PC-3 (cell line): ENCODE results near the gene RHOBTB1. TPM values are rescaled to one million over a fixed set of nuclear protein-coding genes. Genes with fewer than 3 reads are reported as not detected.
A peak's percentile ranks its signal among the peaks of the same experiment; 100 is the strongest.
"Not testable (repeated sequence)": the region's sequence is repeated elsewhere in the genome, so short reads cannot be mapped to it uniquely, and the experiment has no call there.

ENCODE experiments used
- ATAC-seq: fragments of 200-7000 bp; cut with Tn5 transposase; 2 replicates; pipeline ENCODE4 v1.9.1; 2020; ENCODE audit warnings: mild to moderate bottlenecking, moderate library complexity
- BruUV-seq: library from RNA; stranded (reverse); fragments of 400-500 nt; replicated peaks from 2 replicates; lab custom pipeline; 2021; lab: Mats Ljungman, UMichigan
- CTCF ChIA-PET: fragments of 300-600 bp; sonication (Branson Sonifier 250); formaldehyde crosslinking; loops from one replicate; lab custom pipeline; 2022; ENCODE audit warnings: antibody characterized with exemption; lab: Charles Lee
- POLR2A ChIA-PET: fragments of 300-600 bp; sonication (Branson Sonifier 250); formaldehyde crosslinking; loops from one replicate; lab custom pipeline; 2022; ENCODE audit warnings: antibody characterized with exemption; ENCODE audit not compliant: unreplicated experiment; lab: Charles Lee
- DNase-seq: peaks from one replicate; pipeline ENCODE4 v3.0.0-alpha.2; 2015
- H2AFZ ChIP-seq: fragments of 300-600 bp; sonication (generic); 2 replicates; pipeline ENCODE4 v1.6.0; 2016; ENCODE audit warnings: antibody characterized with exemption, low read length
- H3F3A ChIP-seq: fragments of 300-600 bp; sonication (generic); one replicate; pipeline ENCODE4 v1.6.0; 2017; ENCODE audit warnings: antibody characterized with exemption, low read length, control low read depth, mild to moderate bottlenecking; ENCODE audit not compliant: unreplicated experiment
- H3K27ac ChIP-seq: fragments of 300-600 bp; sonication (generic); 2 replicates; pipeline ENCODE4 v1.5.1; 2016; ENCODE audit warnings: mild to moderate bottlenecking, low read length
- H3K27me3 ChIP-seq: fragments of 300-600 bp; sonication (generic); 2 replicates; pipeline ENCODE4 v1.6.1; 2016; ENCODE audit warnings: low read length, mixed read lengths
- H3K36me3 ChIP-seq: fragments of 300-600 bp; sonication (generic); 2 replicates; pipeline ENCODE4 v1.6.1; 2016; ENCODE audit warnings: low read depth, mixed run types, low read length, mixed read lengths
- H3K4me1 ChIP-seq: fragments of 300-600 bp; sonication (generic); 2 replicates; pipeline ENCODE4 v1.5.1; 2016; ENCODE audit warnings: low read length; ENCODE audit not compliant: insufficient read depth
- H3K4me2 ChIP-seq: fragments of 300-600 bp; sonication (generic); 2 replicates; pipeline ENCODE4 v1.6.0; 2016; ENCODE audit warnings: low read length
- H3K4me3 ChIP-seq: fragments of 300-600 bp; sonication (generic); 2 replicates; pipeline ENCODE4 v1.5.1; 2016; ENCODE audit warnings: mild to moderate bottlenecking, low read length, mixed read lengths
- H3K79me2 ChIP-seq: fragments of 300-600 bp; sonication (generic); 2 replicates; pipeline ENCODE4 v1.6.1; 2017; ENCODE audit warnings: low read length, mixed read lengths
- H3K9ac ChIP-seq: fragments of 300-600 bp; sonication (generic); 2 replicates; pipeline ENCODE4 v1.6.0; 2016; ENCODE audit warnings: mild to moderate bottlenecking, low read length
- H3K9me2 ChIP-seq: fragments of 300-600 bp; sonication (generic); replicated peaks from 2 replicates; pipeline ENCODE4 v1.6.1; 2016; ENCODE audit warnings: mixed run types, low read length, mixed read lengths
- H3K9me3 ChIP-seq: fragments of 300-600 bp; sonication (generic); 2 replicates; pipeline ENCODE4 v1.6.1; 2016; ENCODE audit warnings: low read length, mixed read lengths
- H4K20me1 ChIP-seq: fragments of 300-600 bp; sonication (generic); 2 replicates; pipeline ENCODE4 v1.6.1; 2016; ENCODE audit warnings: low read length, mixed read lengths
- EZH2 ChIP-seq: fragments of 300-600 bp; sonication (generic); IDR thresholded peaks from one replicate; pipeline ENCODE4 v1.6.1; 2017; ENCODE audit warnings: antibody characterized with exemption, mild to moderate bottlenecking, low read length; ENCODE audit not compliant: unreplicated experiment
- EZH2phosphoT487 ChIP-seq: fragments of 300-600 bp; sonication (generic); IDR thresholded peaks from 2 replicates; pipeline ENCODE4 v1.6.1; 2018; ENCODE audit warnings: mild to moderate bottlenecking, antibody characterized with exemption, low read length, borderline replicate concordance
- intact Hi-C: fragments of 100-400 bp; cut with micrococcal nuclease; formaldehyde crosslinking; loops from 2 replicates; pipeline ENCODE4 v1.9.0; 2023
- total RNA-seq: library from RNA; depleted of rRNA; stranded (reverse); fragments of >200 nt; gene quantifications from 2 replicates; pipeline ENCODE4 v1.2.3, GENCODE V29; 2014
- TF ChIP-seq, protein P1 (sequence below): fragments of 300-600 bp; sonication (generic); conservative IDR thresholded peaks from 2 replicates; pipeline ENCODE4 v1.5.1; 2017; ENCODE audit warnings: antibody characterized with exemption, low read depth, mild to moderate bottlenecking, low read length

The RHOBTB1 gene
- total RNA-seq, 1 experiment from 2014 or later, result 6.7 TPM

- DNase-seq (peak; percentile 79), ATAC-seq (peak; percentile 97)
- H3K9me2 ChIP-seq, result no peaks in the 10 kb centered on the region
- H3K27ac ChIP-seq, result no peak overlapping the region
- peak overlapping the region; percentile 10 for H2AFZ ChIP-seq
- ChIA-PET CTCF (interaction anchor here (0.6 to 1.4 kb wide), 4 partner anchors 77 to 344 kb away, joined by 3 to 13 read pairs (median 5); no protein-coding TSS in a partner anchor), POLR2A (no interaction called here)
- no peaks in the 10 kb centered on the region for H3K27me3 ChIP-seq
- no TSS peak for BruUV-seq
- intact Hi-C loops, result loop anchor here (1.0 kb wide), 1 partner anchor 118 kb away; no protein-coding TSS in a partner anchor
- TF ChIP-seq, protein P1, sequence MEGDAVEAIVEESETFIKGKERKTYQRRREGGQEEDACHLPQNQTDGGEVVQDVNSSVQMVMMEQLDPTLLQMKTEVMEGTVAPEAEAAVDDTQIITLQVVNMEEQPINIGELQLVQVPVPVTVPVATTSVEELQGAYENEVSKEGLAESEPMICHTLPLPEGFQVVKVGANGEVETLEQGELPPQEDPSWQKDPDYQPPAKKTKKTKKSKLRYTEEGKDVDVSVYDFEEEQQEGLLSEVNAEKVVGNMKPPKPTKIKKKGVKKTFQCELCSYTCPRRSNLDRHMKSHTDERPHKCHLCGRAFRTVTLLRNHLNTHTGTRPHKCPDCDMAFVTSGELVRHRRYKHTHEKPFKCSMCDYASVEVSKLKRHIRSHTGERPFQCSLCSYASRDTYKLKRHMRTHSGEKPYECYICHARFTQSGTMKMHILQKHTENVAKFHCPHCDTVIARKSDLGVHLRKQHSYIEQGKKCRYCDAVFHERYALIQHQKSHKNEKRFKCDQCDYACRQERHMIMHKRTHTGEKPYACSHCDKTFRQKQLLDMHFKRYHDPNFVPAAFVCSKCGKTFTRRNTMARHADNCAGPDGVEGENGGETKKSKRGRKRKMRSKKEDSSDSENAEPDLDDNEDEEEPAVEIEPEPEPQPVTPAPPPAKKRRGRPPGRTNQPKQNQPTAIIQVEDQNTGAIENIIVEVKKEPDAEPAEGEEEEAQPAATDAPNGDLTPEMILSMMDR, result peak; percentile 75
- TF ChIP-seq EZH2phosphoT487, result no peak
- H3K9ac ChIP-seq, result no peak overlapping the region
- no peaks in the 10 kb centered on the region for H3K9me3 ChIP-seq
- H4K20me1 ChIP-seq, result no peaks in the 10 kb centered on the region
- H3F3A ChIP-seq, result no peaks in the 10 kb centered on the region
- H3K4me3 ChIP-seq, result no peak overlapping the region
- H3K4me2 ChIP-seq, result 0 out of 2 replicates have a peak overlapping the region, but pooled peaks have one; percentile 3
- H3K79me2 ChIP-seq, result no peaks in the 10 kb centered on the region
- H3K36me3 ChIP-seq, result no peaks in the 10 kb centered on the region
- H3K4me1 ChIP-seq, result peaks cover 9% of the 10 kb centered on the region
These were observed 97.8 kb downstream of the RHOBTB1 start for GRCh38 chr10:60846173-60846572.

GRCh38 chr10:60845038-60845437 is 98.9 kb downstream of the RHOBTB1 start:
- CTCF ChIA-PET, result interaction anchor here (0.6 kb wide), 1 partner anchor 604 kb away, joined by 3 read pairs; no protein-coding TSS in a partner anchor

DNA sequence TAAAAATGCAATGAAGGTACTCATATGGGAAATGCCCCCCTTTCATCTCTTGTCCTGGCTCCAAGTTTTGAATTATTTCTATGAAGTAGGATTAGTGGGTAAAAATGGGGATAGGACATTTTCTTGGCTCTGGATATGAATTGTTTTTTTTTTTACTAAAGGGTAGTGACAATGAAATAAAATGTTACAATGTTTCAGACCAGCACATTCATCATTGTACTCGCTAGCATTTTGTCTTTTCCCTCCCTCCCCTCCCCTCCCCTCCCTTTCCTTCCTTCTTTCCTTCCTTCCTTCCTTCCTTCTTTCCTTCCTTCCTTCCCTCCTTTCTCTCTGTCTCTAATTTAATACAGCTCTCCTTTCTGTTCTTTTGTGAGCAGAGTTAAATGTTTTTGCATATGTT is 101.3 kb downstream of the RHOBTB1 start:
- CTCF ChIA-PET, result no interaction called here
- H3K36me3 ChIP-seq, result no peaks in the 10 kb centered on the region
- H3K4me2 ChIP-seq, result no peak overlapping the region
- no peaks in the 10 kb centered on the region for H4K20me1 ChIP-seq
- H3K4me1 ChIP-seq, result peaks cover 9% of the 10 kb centered on the region
- H3K9me3 ChIP-seq, result no peaks in the 10 kb centered on the region
- POLR2A ChIA-PET, result no interaction called here
- DNase-seq (no peak), ATAC-seq (no peak)
- TF ChIP-seq EZH2phosphoT487, result no peak
- TF ChIP-seq EZH2, result no peak
- TF ChIP-seq, protein P1, result no peak
- no TSS peak for BruUV-seq
- H3K4me3 ChIP-seq, result no peak overlapping the region
- H3K27ac ChIP-seq, result no peak overlapping the region
- H2AFZ ChIP-seq, result no peak overlapping the region
- no peaks in the 10 kb centered on the region for H3K79me2 ChIP-seq
- H3K9ac ChIP-seq, result no peak overlapping the region
- no peaks in the 10 kb centered on the region for H3F3A ChIP-seq
- no peaks in the 10 kb centered on the region for H3K9me2 ChIP-seq
- intact Hi-C loops, result no loop called here
- no peaks in the 10 kb centered on the region for H3K27me3 ChIP-seq

More at GRCh38 chr10:60845038-60845437, 98.9 kb downstream of the RHOBTB1 start:
- Histone ChIP-seq H3K27ac (no peak overlapping the region), H3F3A (no peaks in the 10 kb centered on the region), H3K36me3 (no peaks in the 10 kb centered on the region), H3K4me2 (no peak overlapping the region), H3K9me2 (no peaks in the 10 kb centered on the region), H3K27me3 (no peaks in the 10 kb centered on the region), H3K4me3 (no peak overlapping the region), H3K9ac (no peak overlapping the region), H3K9me3 (no peaks in the 10 kb centered on the region), H2AFZ (no peak overlapping the region), H3K4me1 (peaks cover 9% of the 10 kb centered on the region), H3K79me2 (no peaks in the 10 kb centered on the region), H4K20me1 (no peaks in the 10 kb centered on the region)
- TF ChIP-seq EZH2 (no peak), EZH2phosphoT487 (no peak)
- TF ChIP-seq, protein P1, result no peak
- no peak for ATAC-seq
- DNase-seq, result no peak
- no TSS peak for BruUV-seq
- POLR2A ChIA-PET, result no interaction called here
- intact Hi-C loops, result no loop called here

DNA sequence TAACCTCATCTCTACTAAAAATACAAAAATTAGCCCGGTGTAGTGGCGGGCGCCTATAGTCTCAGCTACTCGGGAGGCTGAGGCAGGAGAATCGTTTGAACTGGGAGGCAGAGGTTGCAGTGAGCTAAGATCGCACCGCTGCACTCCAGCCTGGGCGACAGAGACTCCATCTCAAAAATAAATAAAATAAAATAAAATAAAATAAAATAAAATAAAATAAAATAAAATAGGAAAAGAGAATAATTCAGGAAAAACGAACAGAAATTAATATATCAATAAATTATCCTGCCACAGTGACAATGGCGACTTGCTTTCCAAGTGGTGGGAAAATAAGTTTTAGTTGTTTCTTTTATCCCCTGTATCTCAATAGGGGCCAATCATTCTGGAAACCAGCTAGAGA is 102.8 kb downstream of the RHOBTB1 start:
- intact Hi-C loops, CTCF ChIA-PET: not testable (repeated sequence)

More for the DNA sequence above, 102.8 kb downstream of the RHOBTB1 start:
- ATAC-seq, H2AFZ ChIP-seq, H3K4me2 ChIP-seq, H3K4me3 ChIP-seq, BruUV-seq, H4K20me1 ChIP-seq, H3K9me2 ChIP-seq, DNase-seq, POLR2A ChIA-PET, H3K27ac ChIP-seq, H3K27me3 ChIP-seq, H3K79me2 ChIP-seq, H3K9ac ChIP-seq, H3K9me3 ChIP-seq, H3F3A ChIP-seq, H3K36me3 ChIP-seq, H3K4me1 ChIP-seq: not testable (repeated sequence)
